IMR-90 (cell line): ENCODE results near the gene TMEM208. TPM values are rescaled to one million over a fixed set of nuclear protein-coding genes. Genes with fewer than 3 reads are reported as not detected.

Source experiments
- ATAC-seq: fragments of 200-7000 bp; cut with Tn5 transposase; 2 replicates; pipeline ENCODE4 v1.9.1; 2020; ENCODE audit warnings: low read depth, mild to moderate bottlenecking, moderate library complexity
- BruUV-seq: library from RNA; stranded (reverse); fragments of 400-500 nt; replicated peaks from 2 replicates; lab custom pipeline; 2021; lab: Mats Ljungman, UMichigan
- CTCF ChIA-PET: fragments of 300-600 bp; formaldehyde crosslinking; extraction: SDS; loops from one replicate; lab custom pipeline; 2021; ENCODE audit warnings: antibody characterized with exemption; lab: Yijun Ruan, JAX
- POLR2A ChIA-PET: fragments of 300-600 bp; sonication (Branson Sonifier 250); formaldehyde crosslinking; loops from one replicate; lab custom pipeline; 2022; ENCODE audit warnings: antibody characterized with exemption; ENCODE audit not compliant: unreplicated experiment; lab: Charles Lee
- DNase-seq: peaks from one replicate; pipeline ENCODE4 v3.0.0; 2013
- H2AFZ ChIP-seq: replicated peaks from 2 replicates; pipeline ENCODE3; 2013; ENCODE audit warnings: low read length, mild to moderate bottlenecking; ENCODE audit not compliant: poor library complexity
- H2AK5ac ChIP-seq: 2 replicates; pipeline ENCODE4 v1.6.1; 2013; ENCODE audit warnings: low read depth, low read length, inconsistent platforms
- H2AK9ac ChIP-seq: replicated peaks from 2 replicates; pipeline ENCODE3; 2013; ENCODE audit warnings: mild to moderate bottlenecking, low read depth, low read length, moderate library complexity; ENCODE audit not compliant: poor library complexity
- H2BK120ac ChIP-seq: 2 replicates; pipeline ENCODE4 v1.6.1; 2013; ENCODE audit warnings: low read depth, low read length, inconsistent platforms
- H2BK15ac ChIP-seq: 3 replicates; pipeline ENCODE4 v1.6.1; 2013; ENCODE audit warnings: low read depth, low read length, inconsistent platforms
- H2BK20ac ChIP-seq: 2 replicates; pipeline ENCODE4 v1.6.1; 2013; ENCODE audit warnings: low read depth, mild to moderate bottlenecking, inconsistent platforms, low read length, moderate library complexity
- H2BK5ac ChIP-seq: 2 replicates; pipeline ENCODE4 v1.6.1; 2013; ENCODE audit warnings: mild to moderate bottlenecking, low read depth, low read length, inconsistent platforms; ENCODE audit not compliant: poor library complexity, severe bottlenecking
- H3K14ac ChIP-seq: replicated peaks from 2 replicates; pipeline ENCODE4 v1.6.1; 2013; ENCODE audit warnings: low read depth, low read length, inconsistent platforms
- H3K18ac ChIP-seq: 2 replicates; pipeline ENCODE4 v1.6.1; 2013; ENCODE audit warnings: low read depth, low read length, control low read depth
- H3K23ac ChIP-seq: 2 replicates; pipeline ENCODE4 v1.6.1; 2013; ENCODE audit warnings: low read depth, low read length, inconsistent platforms
- H3K27ac ChIP-seq: 2 replicates; pipeline ENCODE4 v1.5.1; 2013; ENCODE audit warnings: mild to moderate bottlenecking, control low read depth, low read length; ENCODE audit not compliant: insufficient read depth
- H3K27me3 ChIP-seq: 2 replicates; pipeline ENCODE4 v1.6.1; 2013; ENCODE audit warnings: low read length; ENCODE audit not compliant: control insufficient read depth, insufficient read depth
- H3K36me3 ChIP-seq: 2 replicates; pipeline ENCODE4 v1.6.1; 2013; ENCODE audit warnings: low read length, mixed read lengths; ENCODE audit not compliant: control insufficient read depth, insufficient read depth
- H3K4ac ChIP-seq: 2 replicates; pipeline ENCODE4 v1.6.1; 2013; ENCODE audit warnings: low read depth, low read length, inconsistent platforms
- H3K4me1 ChIP-seq: 2 replicates; pipeline ENCODE4 v1.6.1; 2013; ENCODE audit warnings: low read length, mixed read lengths; ENCODE audit not compliant: control insufficient read depth, insufficient read depth
- H3K4me2 ChIP-seq: 2 replicates; pipeline ENCODE4 v1.6.1; 2013; ENCODE audit warnings: low read depth, mild to moderate bottlenecking, control low read depth, low read length, moderate library complexity
- H3K4me3 ChIP-seq: 2 replicates; pipeline ENCODE4 v1.5.1; 2013; ENCODE audit warnings: low read depth, mild to moderate bottlenecking, control low read depth, low read length, moderate library complexity; ENCODE audit not compliant: insufficient read depth
- H3K56ac ChIP-seq: 2 replicates; pipeline ENCODE4 v1.6.1; 2013; ENCODE audit warnings: low read length, inconsistent platforms; ENCODE audit not compliant: insufficient read depth; ENCODE audit errors: extremely low read depth
- H3K79me1 ChIP-seq, 2 experiments: 2 replicates each; pipeline ENCODE4 v1.6.1; 2013; ENCODE audit warnings: low read length in 2 of 2, inconsistent platforms in 1 of 2, low read depth in 1 of 2
- H3K9ac ChIP-seq: 2 replicates; pipeline ENCODE4 v1.6.1; 2013; ENCODE audit warnings: low read depth, low read length, control low read depth
- H3K9me1 ChIP-seq: 2 replicates; pipeline ENCODE4 v1.6.1; 2013; ENCODE audit warnings: low read length, inconsistent platforms; ENCODE audit not compliant: insufficient read depth
- H3K9me3 ChIP-seq: 2 replicates; pipeline ENCODE4 v1.6.1; 2013; ENCODE audit warnings: low read length; ENCODE audit not compliant: control insufficient read depth, insufficient read depth
- H4K20me1 ChIP-seq: 2 replicates; pipeline ENCODE4 v1.6.1; 2013; ENCODE audit warnings: low read length, inconsistent platforms; ENCODE audit not compliant: insufficient read depth
- H4K5ac ChIP-seq: 2 replicates; pipeline ENCODE4 v1.6.1; 2013; ENCODE audit warnings: mild to moderate bottlenecking, low read depth, low read length, control low read depth
- H4K8ac ChIP-seq, 2 experiments: 2 replicates each; pipeline ENCODE4 v1.6.1; 2013; ENCODE audit warnings: low read depth in 2 of 2, low read length in 2 of 2, control low read depth in 1 of 2, inconsistent platforms in 1 of 2
- H4K91ac ChIP-seq: 2 replicates; pipeline ENCODE4 v1.6.1; 2013; ENCODE audit warnings: low read depth, low read length, inconsistent platforms; ENCODE audit not compliant: insufficient read depth
- BHLHE40 ChIP-seq: fragments of 150-350 bp; IDR thresholded peaks from 2 replicates; pipeline ENCODE4 v1.6.1; 2016; ENCODE audit warnings: mild to moderate bottlenecking, low read depth, low read length
- CEBPB ChIP-seq: IDR thresholded peaks from 2 replicates; pipeline ENCODE4 v1.6.1; 2012; ENCODE audit warnings: low read depth, low read length, improper control_type of control experiment
- CHD1 ChIP-seq: IDR thresholded peaks from 2 replicates; pipeline ENCODE4 v1.6.1; 2012; ENCODE audit warnings: low read depth, low read length, improper control_type of control experiment
- CTCF ChIP-seq: conservative IDR thresholded peaks from 2 replicates; pipeline ENCODE4 v1.5.1; 2012; ENCODE audit warnings: mild to moderate bottlenecking, low read depth, low read length, improper control_type of control experiment
- FOS ChIP-seq: fragments of 150-350 bp; IDR thresholded peaks from 2 replicates; pipeline ENCODE4 v1.6.1; 2016; ENCODE audit warnings: low read depth, low read length
- MAFK ChIP-seq: IDR thresholded peaks from 2 replicates; pipeline ENCODE4 v1.6.1; 2012; ENCODE audit warnings: low read depth, low read length, improper control_type of control experiment
- MAZ ChIP-seq: IDR thresholded peaks from 2 replicates; pipeline ENCODE4 v1.6.1; 2012; ENCODE audit warnings: low read depth, mild to moderate bottlenecking, low read length, improper control_type of control experiment, moderate library complexity, borderline replicate concordance
- MXI1 ChIP-seq: IDR thresholded peaks from 2 replicates; pipeline ENCODE4 v1.6.1; 2012; ENCODE audit warnings: low read depth, mild to moderate bottlenecking, low read length, moderate library complexity, borderline replicate concordance
- NFE2L2 ChIP-seq: fragments of 150-350 bp; IDR thresholded peaks from 2 replicates; pipeline ENCODE4 v1.6.1; 2016; ENCODE audit warnings: low read depth, mild to moderate bottlenecking, low read length
- POLR2A ChIP-seq: IDR thresholded peaks from 2 replicates; pipeline ENCODE4 v1.6.1; 2012; ENCODE audit warnings: mild to moderate bottlenecking, low read depth, low read length
- RCOR1 ChIP-seq: IDR thresholded peaks from 2 replicates; pipeline ENCODE4 v1.6.1; 2012; ENCODE audit warnings: mild to moderate bottlenecking, low read length, improper control_type of control experiment; ENCODE audit not compliant: insufficient replicate concordance
- RFX5 ChIP-seq: IDR thresholded peaks from 2 replicates; pipeline ENCODE4 v1.8.0; 2012; ENCODE audit warnings: low read depth, mild to moderate bottlenecking, low read length, moderate library complexity
- SMC3 ChIP-seq: fragments of 150-350 bp; IDR thresholded peaks from 2 replicates; pipeline ENCODE4 v1.6.1; 2016; ENCODE audit warnings: low read depth, mild to moderate bottlenecking, antibody characterized with exemption, low read length, moderate library complexity
- WGBS, 2 experiments: methylation state at CpG; one replicate each; pipeline versions ENCODE4 v1.1.5 to v1.1.7; 2013; ENCODE audit warnings: missing lambda C conversion rate in 2 of 2; ENCODE audit not compliant: insufficient read length in 1 of 2; ENCODE audit errors: extremely low coverage in 2 of 2; 5-methylcytosine and 5-hydroxymethylcytosine counted together
- dilution Hi-C: fragments of 300-500 bp; cut with HindIII; formaldehyde crosslinking; loops from one replicate; pipeline ENCODE4 v1.14.3; 2018; ENCODE audit warnings: low sequenced_read_pairs; ENCODE audit not compliant: unreplicated experiment
- in situ Hi-C: fragments of 300-500 bp; cut with MboI; formaldehyde crosslinking; loops from 3 replicates; pipeline ENCODE4 v1.14.3; 2019; ENCODE audit warnings: low sequenced_read_pairs, inconsistent platforms, mixed read lengths
- intact Hi-C: fragments of 100-400 bp; cut with micrococcal nuclease; formaldehyde crosslinking; loops from 2 replicates; pipeline ENCODE4 v1.10.0; 2022
- polyA plus RNA-seq, 3 experiments: library from polyadenylated mRNA; depleted of rRNA; stranded (reverse); fragments of >200 nt; gene quantifications; 2 replicates each; pipeline ENCODE4 v1.2.3, GENCODE V29; 2012; ENCODE audit warnings: low replicate concordance in 1 of 3
- total RNA-seq: library from RNA; depleted of rRNA; stranded (reverse); fragments of >200 nt; gene quantifications from 2 replicates; pipeline ENCODE4 v1.2.3, GENCODE V29; 2012
- TF ChIP-seq, protein P1 (sequence below): fragments of 150-350 bp; IDR thresholded peaks from 2 replicates; pipeline ENCODE4 v1.6.1; 2016; ENCODE audit warnings: low read depth, mild to moderate bottlenecking, low read length, moderate library complexity, borderline replicate concordance

The TMEM208 gene
- total and polyA plus RNA-seq, 2 of the 4 experiments (the other 2 are of a cell fraction) = 65.6 to 66.5 TPM

DNA sequence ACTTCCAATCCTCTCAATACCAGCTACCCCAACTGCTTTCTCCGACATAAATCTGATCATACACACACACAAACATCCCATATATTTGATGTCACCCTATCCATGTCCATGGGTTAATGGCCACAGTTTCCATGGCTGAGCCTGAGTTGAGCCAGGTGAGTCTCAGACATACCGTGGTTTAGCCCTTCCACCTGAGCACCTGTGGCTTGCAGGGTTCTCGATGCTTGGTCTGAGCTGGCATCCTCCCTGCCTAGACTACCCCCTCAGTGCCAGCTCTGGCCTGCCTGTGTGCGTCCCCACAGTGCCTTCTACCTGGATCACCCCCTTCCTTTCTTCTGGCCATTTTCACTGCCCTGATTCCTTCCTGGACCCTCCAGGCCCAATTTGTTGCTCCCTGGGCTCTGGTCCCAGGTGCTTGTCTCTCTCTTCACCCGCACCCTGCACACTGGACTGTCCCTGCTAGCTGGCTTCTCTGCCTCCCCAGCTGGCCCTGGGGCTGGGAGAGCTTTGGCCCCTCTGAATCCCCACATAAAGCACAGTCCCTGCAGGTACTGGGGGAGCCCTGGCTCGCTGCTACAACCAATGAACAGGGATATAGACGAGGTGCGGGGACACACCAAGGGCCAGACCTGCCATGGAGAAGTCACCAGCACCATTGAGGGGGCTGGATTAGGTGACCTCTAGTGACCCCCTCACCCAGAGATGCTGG, 20.6 kb upstream of the TMEM208 start:
- Histone ChIP-seq H2AK5ac (no peak overlapping the region), H3K23ac (no peak overlapping the region), H3K18ac (no peak overlapping the region), H3K56ac (no peak overlapping the region), H2AFZ (peak overlapping the region; percentile 51), H3K79me1 (peaks cover 0 to 9% of the 10 kb centered on the region in 2 experiments; a peak in 1 of 4 replicates), H4K91ac (no peak overlapping the region), H3K4me1 (peaks cover 8% of the 10 kb centered on the region), H3K4me3 (no peak overlapping the region), H2BK120ac (no peak overlapping the region), H2BK15ac (no peak overlapping the region), H3K9ac (no peak overlapping the region), H4K5ac (no peak overlapping the region), H3K36me3 (peaks cover 24% of the 10 kb centered on the region), H2AK9ac (no peak overlapping the region), H2BK20ac (no peak overlapping the region), H3K27me3 (no peaks in the 10 kb centered on the region), H4K20me1 (0 out of 2 replicates have a peak, but pooled peaks cover 6% of the 10 kb centered on the region), H3K9me3 (no peaks in the 10 kb centered on the region), H4K8ac (no peak overlapping the region), H3K9me1 (peaks cover 20% of the 10 kb centered on the region), H3K27ac (no peak overlapping the region), H2BK5ac (no peak overlapping the region), H3K14ac (no peak overlapping the region), H3K4ac (no peak overlapping the region), H3K4me2 (no peak overlapping the region)
- 78% methylated on average over 4 of the region's 8 CpGs; no CpG with 5 or more reads in 1 of the 2 experiments for WGBS, 2 experiments
- no peak for TF ChIP-seq MXI1
- TF ChIP-seq POLR2A = no peak
- no peak for TF ChIP-seq BHLHE40
- TF ChIP-seq RCOR1 = no peak
- TF ChIP-seq, protein P1, sequence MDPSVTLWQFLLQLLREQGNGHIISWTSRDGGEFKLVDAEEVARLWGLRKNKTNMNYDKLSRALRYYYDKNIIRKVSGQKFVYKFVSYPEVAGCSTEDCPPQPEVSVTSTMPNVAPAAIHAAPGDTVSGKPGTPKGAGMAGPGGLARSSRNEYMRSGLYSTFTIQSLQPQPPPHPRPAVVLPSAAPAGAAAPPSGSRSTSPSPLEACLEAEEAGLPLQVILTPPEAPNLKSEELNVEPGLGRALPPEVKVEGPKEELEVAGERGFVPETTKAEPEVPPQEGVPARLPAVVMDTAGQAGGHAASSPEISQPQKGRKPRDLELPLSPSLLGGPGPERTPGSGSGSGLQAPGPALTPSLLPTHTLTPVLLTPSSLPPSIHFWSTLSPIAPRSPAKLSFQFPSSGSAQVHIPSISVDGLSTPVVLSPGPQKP = no peak
- no peak for TF ChIP-seq RFX5
- TF ChIP-seq MAFK = no peak
- no peak for TF ChIP-seq NFE2L2
- no peak for TF ChIP-seq FOS
- no peak for TF ChIP-seq CTCF
- no peak for TF ChIP-seq CHD1
- no peak for TF ChIP-seq MAZ
- no peak for TF ChIP-seq SMC3
- no peak for TF ChIP-seq CEBPB
- ChIA-PET POLR2A (no interaction called here), CTCF (no interaction called here)
- intact Hi-C loops = no loop called here
- DNase-seq (no peak), ATAC-seq (no peak)
- BruUV-seq = no TSS peak
- dilution Hi-C loops = no loop called here
- in situ Hi-C loops = no loop called here
